Brain microvascular endothelial cell (primary cell): ENCODE results near the gene TNS3.
"Not testable (repeated sequence)": the region's sequence is repeated elsewhere in the genome, so short reads cannot be mapped to it uniquely, and the experiment has no call there.

Experiments
- DNase-seq: peaks from one replicate; pipeline ENCODE4 v3.0.0-alpha.2; 2020
- H3K27ac ChIP-seq: fragments of 250-450 bp; sonication (Bioruptor Pico); 2 replicates; pipeline ENCODE4 v1.5.1; 2020; ENCODE audit warnings: mild to moderate bottlenecking, moderate library complexity
- H3K27me3 ChIP-seq: fragments of 250-450 bp; sonication (Bioruptor Pico); replicated peaks from 2 replicates; pipeline ENCODE4 v1.5.1; 2020; ENCODE audit warnings: mild to moderate bottlenecking
- H3K36me3 ChIP-seq: fragments of 250-450 bp; sonication (Bioruptor Pico); replicated peaks from 2 replicates; pipeline ENCODE4 v1.5.1; 2020; ENCODE audit warnings: mild to moderate bottlenecking
- H3K4me3 ChIP-seq: 2 replicates; pipeline ENCODE4 v1.5.1; 2011; ENCODE audit warnings: low read depth, mild to moderate bottlenecking, control low read depth, low read length, moderate library complexity
- in situ Hi-C: cut with HindIII; loops from 2 replicates; pipeline ENCODE4 v1.10.0; 2017; ENCODE audit warnings: low sequenced_read_pairs, low pct_ligation_motif_present
- TF ChIP-seq, protein P1 (sequence below): IDR thresholded peaks from 2 replicates; pipeline ENCODE4 v1.5.1; 2011; ENCODE audit warnings: low read depth, mild to moderate bottlenecking, moderate library complexity, low read length, control low read depth, inconsistent platforms; ENCODE audit errors: missing control alignments

Gene TNS3

DNA sequence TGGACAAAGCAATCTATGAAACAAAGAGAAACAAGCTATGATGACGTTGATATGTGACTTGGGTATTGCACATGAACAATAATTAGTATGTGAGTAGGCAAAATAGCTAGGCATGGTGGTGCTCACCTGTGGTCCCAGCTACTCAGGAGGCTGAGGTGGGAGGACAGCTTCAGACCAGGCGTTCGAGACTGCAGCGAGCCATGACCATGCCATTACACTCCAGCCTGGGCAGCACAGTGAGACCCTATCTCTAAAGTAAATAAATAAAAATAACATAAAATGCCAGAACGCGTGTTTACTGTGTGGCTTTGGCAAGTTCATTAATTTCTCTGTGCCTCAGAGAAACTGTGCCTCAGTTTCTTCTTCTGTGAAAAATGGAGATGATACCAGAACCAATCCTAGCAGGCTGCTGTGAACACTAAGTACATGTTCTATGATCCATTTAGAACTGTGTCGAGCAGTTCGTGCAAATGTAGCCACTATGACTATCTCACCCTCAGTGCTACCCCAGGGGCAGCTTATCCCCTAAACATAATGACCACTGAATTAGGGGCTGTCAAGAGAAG, 9.3 kb upstream of the TNS3 start:
- H3K27ac ChIP-seq = no peak overlapping the region
- no peaks in the 10 kb centered on the region for H3K27me3 ChIP-seq
- no peak overlapping the region for H3K4me3 ChIP-seq
- H3K36me3 ChIP-seq = no peaks in the 10 kb centered on the region
- no peak for DNase-seq
- in situ Hi-C loops = no loop called here
- TF ChIP-seq, protein P1, sequence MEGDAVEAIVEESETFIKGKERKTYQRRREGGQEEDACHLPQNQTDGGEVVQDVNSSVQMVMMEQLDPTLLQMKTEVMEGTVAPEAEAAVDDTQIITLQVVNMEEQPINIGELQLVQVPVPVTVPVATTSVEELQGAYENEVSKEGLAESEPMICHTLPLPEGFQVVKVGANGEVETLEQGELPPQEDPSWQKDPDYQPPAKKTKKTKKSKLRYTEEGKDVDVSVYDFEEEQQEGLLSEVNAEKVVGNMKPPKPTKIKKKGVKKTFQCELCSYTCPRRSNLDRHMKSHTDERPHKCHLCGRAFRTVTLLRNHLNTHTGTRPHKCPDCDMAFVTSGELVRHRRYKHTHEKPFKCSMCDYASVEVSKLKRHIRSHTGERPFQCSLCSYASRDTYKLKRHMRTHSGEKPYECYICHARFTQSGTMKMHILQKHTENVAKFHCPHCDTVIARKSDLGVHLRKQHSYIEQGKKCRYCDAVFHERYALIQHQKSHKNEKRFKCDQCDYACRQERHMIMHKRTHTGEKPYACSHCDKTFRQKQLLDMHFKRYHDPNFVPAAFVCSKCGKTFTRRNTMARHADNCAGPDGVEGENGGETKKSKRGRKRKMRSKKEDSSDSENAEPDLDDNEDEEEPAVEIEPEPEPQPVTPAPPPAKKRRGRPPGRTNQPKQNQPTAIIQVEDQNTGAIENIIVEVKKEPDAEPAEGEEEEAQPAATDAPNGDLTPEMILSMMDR = no peak

GRCh38 chr7:47590215-47590614, 8.3 kb upstream of the TNS3 start:
- H3K27ac ChIP-seq, H3K4me3 ChIP-seq, H3K27me3 ChIP-seq, DNase-seq, in situ Hi-C loops, H3K36me3 ChIP-seq: not testable (repeated sequence)

DNA sequence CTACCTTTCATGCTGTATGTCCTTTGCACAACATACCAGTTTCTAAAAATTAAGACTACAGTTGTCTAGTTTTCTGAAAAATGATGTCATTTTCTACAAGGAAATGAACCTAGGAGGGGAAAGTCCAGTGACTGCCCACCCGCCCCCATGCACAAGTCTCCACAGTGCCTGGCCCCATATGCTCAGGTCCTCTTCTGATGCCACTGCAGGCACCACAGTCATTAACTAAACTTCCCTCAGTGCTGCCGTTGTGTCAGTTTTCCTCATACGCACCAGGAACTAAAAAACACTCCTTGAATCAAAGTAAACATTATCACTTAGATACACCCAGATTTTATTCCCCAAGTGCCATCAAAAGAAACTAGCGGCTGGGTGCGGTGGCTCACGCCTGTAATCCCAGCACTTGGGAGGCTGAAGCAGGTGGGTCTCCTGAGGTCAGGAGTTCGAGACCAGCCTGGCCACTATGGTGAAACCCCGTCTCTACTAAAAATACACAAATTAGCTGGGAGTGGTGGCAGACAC, 6.9 kb upstream of the TNS3 start:
- Histone ChIP-seq H3K27ac (no peak overlapping the region), H3K27me3 (no peaks in the 10 kb centered on the region), H3K36me3 (no peaks in the 10 kb centered on the region), H3K4me3 (no peak overlapping the region)
- in situ Hi-C loops = no loop called here
- TF ChIP-seq, protein P1 = no peak
- DNase-seq = no peak

DNA sequence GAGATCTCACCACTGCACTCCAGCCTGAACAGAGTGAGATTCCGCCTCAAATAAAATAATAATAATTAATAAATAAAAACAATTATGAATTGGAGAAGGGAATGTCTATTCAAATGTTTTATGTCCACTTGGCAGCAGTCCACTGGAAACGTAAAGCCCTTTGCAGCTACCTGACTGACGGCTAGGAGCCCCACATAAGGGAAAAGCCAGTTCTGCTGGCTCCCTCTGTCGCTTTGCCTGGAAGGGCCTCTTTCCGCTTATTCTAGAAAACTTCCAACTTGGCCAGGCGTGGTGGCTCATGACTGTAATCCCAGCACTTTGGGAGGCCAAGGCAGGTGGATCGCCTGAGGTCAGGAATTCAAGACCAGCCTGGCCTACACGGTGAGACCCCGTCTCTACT, 6.1 kb upstream of the TNS3 start:
- Histone ChIP-seq H3K27ac (no peak overlapping the region), H3K27me3 (no peaks in the 10 kb centered on the region), H3K36me3 (no peaks in the 10 kb centered on the region), H3K4me3 (no peak overlapping the region)
- DNase-seq = no peak
- in situ Hi-C loops = no loop called here
- TF ChIP-seq, protein P1 = no peak

DNA sequence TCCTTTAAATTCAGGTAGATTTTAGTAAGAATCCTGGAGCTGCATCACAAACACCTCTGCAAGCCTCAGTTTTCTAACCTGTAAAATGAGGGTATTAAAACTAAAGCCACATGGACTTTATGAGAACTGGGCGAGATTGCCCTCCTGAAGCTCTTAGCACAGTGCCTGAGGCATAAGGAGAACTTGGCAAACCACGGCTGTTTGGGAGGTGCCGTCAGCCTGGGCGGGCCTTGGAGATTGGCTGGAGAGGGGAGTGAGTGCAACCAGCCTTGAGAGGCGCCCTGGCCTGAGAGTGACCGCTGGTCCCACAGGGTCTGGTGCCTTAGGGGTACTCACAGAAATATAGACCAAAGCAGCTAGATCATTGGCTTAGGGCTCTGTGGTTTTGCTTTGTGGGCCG, 5.4 kb upstream of the TNS3 start:
- Histone ChIP-seq H3K36me3 (no peaks in the 10 kb centered on the region), H3K4me3 (no peak overlapping the region), H3K27me3 (no peaks in the 10 kb centered on the region), H3K27ac (no peak overlapping the region)
- in situ Hi-C loops = no loop called here
- no peak for DNase-seq
- TF ChIP-seq, protein P1 = no peak

GRCh38 chr7:47586925-47587324, 5.0 kb upstream of the TNS3 start:
- no peak overlapping the region for H3K27ac ChIP-seq
- TF ChIP-seq, protein P1 = no peak
- no peak overlapping the region for H3K4me3 ChIP-seq
- in situ Hi-C loops = no loop called here
- no peaks in the 10 kb centered on the region for H3K36me3 ChIP-seq
- no peaks in the 10 kb centered on the region for H3K27me3 ChIP-seq
- no peak for DNase-seq

- H3K4me3 ChIP-seq, in situ Hi-C loops, H3K36me3 ChIP-seq, H3K27me3 ChIP-seq, H3K27ac ChIP-seq, DNase-seq: not testable (repeated sequence)
These were observed 4.3 kb upstream of the TNS3 start for GRCh38 chr7:47586161-47586670.
